GM19438 (cell line): ENCODE results near the gene TCOF1.

Experiments
- ATAC-seq: cut with Tn5 transposase; IDR thresholded peaks from one replicate; pipeline ENCODE4 v1.9.1; 2021; ENCODE audit warnings: low read depth; ENCODE audit not compliant: unreplicated experiment

TCOF1 gene

GRCh38 chr5:150401376-150402228, 44.1 kb downstream of the TCOF1 start:
- ATAC-seq = no peak

- no peak for ATAC-seq
Observed at GRCh38 chr5:150402229-150402773, 44.8 kb downstream of the TCOF1 start.

- ATAC-seq = no peak
Observed at GRCh38 chr5:150402901-150403342, 45.4 kb downstream of the TCOF1 start.

- ATAC-seq = no peak
Observed at GRCh38 chr5:150404121-150404520, 46.6 kb downstream of the TCOF1 start.

- ATAC-seq = no peak
Observed at GRCh38 chr5:150404535-150404934, 47.0 kb downstream of the TCOF1 start.

DNA sequence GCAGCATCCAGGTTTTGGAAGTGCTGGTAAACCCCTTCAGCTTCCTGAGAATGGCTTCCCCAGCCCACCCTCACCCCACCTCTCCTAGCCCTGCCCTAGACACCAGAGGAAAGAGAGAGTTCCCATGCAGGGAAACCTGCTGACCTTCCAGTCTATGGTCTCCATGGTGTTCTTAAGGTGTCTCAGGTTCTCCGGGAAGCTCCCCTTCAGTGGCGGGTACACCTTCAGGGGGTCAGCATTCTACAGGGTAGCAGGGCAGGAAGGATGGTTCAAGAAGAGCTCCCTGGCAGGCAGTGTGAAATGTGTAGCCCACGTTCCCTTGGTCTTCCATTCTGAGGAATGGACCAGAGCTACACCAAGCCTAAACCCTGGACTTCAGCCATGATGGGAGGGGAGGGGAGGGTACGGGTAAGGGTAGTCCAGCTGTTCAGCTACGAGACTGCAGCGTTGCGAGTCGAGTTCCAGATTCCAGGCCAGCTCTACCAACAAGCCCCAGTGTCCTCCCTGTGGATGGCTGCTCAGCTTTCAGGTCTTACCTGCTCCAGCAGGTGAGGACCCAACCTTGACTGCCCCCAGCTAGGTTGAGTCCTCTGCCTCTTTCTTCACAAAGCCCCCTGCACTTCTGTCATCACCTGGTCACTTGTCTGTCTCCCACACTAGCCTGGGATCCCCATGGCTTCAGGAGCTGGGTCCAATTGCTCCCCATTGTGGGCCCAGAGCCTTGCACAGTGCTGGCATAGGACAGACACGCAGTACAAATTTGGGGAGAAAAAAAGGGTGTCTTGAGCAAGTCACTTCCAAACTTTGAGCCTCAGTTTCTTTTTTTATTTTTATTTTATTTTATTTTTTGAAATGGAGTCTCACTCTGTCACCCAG, 47.7 kb downstream of the TCOF1 start:
- no peak for ATAC-seq

- ATAC-seq = no peak
Observed at GRCh38 chr5:150406103-150406722, 48.7 kb downstream of the TCOF1 start.

GRCh38 chr5:150406723-150407095, 49.2 kb downstream of the TCOF1 start:
- ATAC-seq = no peak

- no peak for ATAC-seq
Observed at GRCh38 chr5:150407096-150407720, 49.7 kb downstream of the TCOF1 start.

DNA sequence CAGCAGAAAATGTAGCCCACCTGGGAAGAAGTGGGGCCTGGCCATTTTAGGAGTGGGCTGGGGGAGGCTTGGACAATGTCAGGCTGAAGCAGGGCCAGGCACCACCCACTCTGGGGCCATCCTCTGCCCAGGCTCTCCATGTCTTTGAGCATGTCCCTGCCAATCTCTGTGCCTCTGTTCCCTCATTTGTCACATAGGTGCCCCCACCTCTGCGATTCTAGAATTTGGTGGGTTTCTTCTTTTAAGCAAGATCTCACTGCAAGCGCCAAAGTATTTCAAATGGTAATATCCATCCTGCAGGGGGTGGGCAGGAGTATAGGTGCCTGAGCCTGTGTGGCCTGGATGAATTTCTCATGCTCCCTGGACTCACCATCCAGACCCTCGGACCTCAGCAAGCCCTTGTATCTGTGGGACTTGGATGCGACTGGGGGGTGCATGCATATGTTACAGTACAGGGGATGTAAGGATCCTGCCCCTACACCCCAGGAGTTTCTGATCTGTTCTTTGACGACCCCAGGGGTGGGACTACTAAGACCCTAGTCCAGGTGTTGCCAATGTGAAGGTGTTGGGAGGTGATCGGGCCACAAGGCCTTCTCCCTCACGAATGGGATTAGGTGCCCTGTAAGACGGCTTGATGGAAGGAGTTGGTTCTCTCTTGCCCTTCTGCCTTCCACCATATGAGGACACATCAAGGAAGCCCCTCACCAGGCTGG, 50.9 kb downstream of the TCOF1 start:
- ATAC-seq = no peak

DNA sequence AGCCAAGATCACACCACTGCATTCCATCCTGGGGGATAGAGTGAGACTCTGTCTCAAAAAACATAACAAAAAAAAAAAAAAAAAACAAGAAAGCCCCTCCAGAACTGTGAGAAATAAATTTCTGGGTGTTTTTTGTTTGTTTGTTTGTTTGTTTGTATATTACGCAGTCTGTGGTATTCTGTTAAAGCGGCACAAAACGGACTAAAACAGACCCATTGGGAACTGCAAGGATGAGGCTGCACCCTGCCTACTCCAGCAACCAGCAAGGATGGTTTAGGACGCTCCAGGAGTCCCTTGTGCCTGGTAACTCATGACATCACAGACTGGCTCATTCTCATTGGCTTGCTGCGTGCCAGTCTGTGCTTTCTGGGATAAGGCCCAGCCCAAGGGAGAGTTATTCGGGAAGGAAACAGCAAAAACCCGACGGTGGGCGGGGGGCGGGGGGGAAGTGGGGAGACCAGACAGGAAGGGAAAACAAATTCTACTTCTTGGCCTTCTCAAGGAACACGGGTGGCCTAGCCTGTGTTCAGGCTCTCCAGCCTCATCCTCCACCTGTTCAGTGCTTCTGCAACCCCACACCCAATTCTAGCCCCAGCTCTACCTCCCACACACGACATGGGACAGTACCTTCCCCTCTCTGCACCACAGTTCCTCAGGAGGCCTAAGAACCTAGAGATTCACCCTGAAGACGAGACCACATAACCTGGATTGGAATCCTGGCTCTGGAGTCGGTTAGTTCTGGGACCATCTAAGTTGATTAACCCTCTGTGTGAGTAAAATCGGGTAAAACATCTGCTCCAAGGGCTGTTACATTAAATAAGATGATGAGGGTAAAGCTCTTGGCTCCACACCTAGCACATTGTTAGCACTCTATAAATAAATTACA, 52.4 kb downstream of the TCOF1 start:
- peak; percentile 25 for ATAC-seq

GRCh38 chr5:150410524-150411244, 53.2 kb downstream of the TCOF1 start:
- ATAC-seq = no peak

DNA sequence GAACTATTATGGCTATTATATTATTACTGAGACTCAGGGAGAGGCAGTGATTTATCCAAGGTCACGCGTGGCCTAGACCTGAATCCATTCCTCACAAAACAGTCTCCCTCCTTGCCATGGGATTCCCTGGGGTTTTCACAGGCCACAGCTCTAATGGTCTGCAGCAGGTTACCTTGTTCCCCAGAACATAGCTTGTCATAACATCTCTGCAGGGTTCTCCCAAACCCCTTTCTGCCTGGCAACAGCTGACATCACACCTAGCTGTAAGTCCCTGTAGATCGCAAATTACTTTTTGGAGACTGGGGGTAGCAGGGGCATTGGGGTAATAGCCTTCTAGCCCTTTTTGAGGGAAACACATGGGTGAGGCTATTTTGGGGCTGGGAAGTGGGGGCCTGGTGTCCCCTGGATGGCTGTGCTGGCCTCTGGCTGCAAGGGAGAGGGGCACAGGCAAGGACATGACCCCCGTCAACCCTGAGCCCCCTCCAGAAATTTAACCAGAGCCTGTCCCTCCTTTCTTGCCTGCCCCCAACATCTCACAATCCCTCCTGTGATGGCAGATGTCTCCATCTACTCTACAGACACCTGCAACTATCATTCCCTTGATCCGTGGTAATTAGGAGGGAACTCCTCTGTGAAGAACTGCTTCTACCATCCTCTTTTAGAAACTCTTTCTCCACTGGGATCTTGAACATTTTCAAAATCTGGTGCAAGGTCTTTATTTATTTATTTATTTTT, 53.9 kb downstream of the TCOF1 start:
- ATAC-seq = no peak

DNA sequence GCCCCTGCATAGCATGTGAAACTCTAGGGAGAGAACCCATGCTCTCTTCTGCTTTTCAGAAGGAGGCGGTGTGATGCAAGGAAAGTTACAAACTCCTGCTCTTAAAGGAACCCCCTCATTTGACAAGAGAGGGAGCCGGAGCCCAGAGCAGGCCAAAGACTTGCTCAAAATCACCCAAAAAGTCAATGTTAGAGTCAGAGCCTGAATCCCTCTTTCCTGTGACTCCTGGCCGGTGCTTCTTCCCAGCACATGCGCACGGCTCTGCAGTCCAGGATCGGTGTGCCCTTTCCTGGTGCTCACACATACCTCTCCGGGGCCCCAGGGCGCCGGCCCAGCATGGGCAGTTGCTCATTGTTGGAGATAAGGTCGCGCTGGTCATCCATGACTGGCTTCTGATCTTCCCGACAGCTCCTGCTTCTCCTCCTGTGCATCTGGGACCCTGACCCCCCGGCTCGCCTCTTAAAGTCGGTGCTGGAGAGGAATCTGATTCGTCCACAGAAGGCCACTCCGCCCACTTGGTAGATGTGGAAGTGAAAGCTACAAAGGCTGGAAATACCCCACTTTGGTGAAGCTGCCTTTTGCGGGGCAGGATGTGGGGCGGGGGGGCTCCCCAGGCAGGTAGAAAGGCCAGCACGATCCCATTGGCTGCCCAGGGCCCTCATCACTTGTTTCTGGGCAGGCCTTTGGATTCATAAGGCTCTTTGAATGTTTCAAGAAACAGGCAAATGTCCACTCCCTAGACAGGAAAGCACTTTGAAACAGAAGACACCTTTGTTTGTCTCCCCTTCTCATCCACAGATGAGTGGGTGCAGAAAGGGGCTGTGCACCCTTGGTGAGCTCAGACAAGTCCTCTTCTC, 55.0 kb downstream of the TCOF1 start, which contains the start of gene CD74:
Gene CD74 (minus strand): TSS at position 592 of the 857 bp plus-strand sequence. CDS start 161 bp downstream, at position 431.
- ATAC-seq = peak; percentile 67

GRCh38 chr5:150413176-150413901, 55.8 kb downstream of the TCOF1 start:
- ATAC-seq = peak; percentile 4
